RWPE2 (cell line): ENCODE measurements around the gene SFMBT2.

Experiments used
- ATAC-seq: fragments of 200-7000 bp; cut with Tn5 transposase; 3 replicates; pipeline ENCODE4 v1.9.1; 2021; ENCODE audit warnings: low read depth
- DNase-seq: peaks from one replicate; pipeline ENCODE4 v3.0.0-alpha.2; 2020; ENCODE audit warnings: low spot score
- H3K27ac ChIP-seq: fragments of 450-650 bp; 2 replicates; pipeline ENCODE4 v1.5.1; 2017; ENCODE audit warnings: mild to moderate bottlenecking; ENCODE audit not compliant: poor library complexity, severe bottlenecking
- H3K27me3 ChIP-seq: fragments of 250-450 bp; sonication (Bioruptor Pico); 2 replicates; pipeline ENCODE4 v1.5.1; 2021; ENCODE audit warnings: mild to moderate bottlenecking, moderate library complexity; ENCODE audit not compliant: insufficient read depth, poor library complexity, severe bottlenecking
- H3K36me3 ChIP-seq: fragments of 250-450 bp; sonication (Bioruptor Pico); 2 replicates; pipeline ENCODE4 v1.5.1; 2020; ENCODE audit warnings: low read depth, mild to moderate bottlenecking, moderate library complexity
- H3K4me1 ChIP-seq: fragments of 250-450 bp; sonication (Bioruptor Pico); 2 replicates; pipeline ENCODE4 v1.5.1; 2021; ENCODE audit warnings: mild to moderate bottlenecking, moderate library complexity; ENCODE audit not compliant: insufficient read depth, poor library complexity, severe bottlenecking
- H3K4me3 ChIP-seq: fragments of 250-450 bp; sonication (Bioruptor Pico); 2 replicates; pipeline ENCODE4 v1.5.1; 2021; ENCODE audit warnings: mild to moderate bottlenecking, moderate library complexity; ENCODE audit not compliant: severe bottlenecking
- H3K9me3 ChIP-seq: fragments of 250-450 bp; sonication (Bioruptor Pico); 2 replicates; pipeline ENCODE4 v1.5.1; 2021; ENCODE audit warnings: mild to moderate bottlenecking, moderate library complexity; ENCODE audit not compliant: severe bottlenecking
- CTCF ChIP-seq: fragments of 450-650 bp; IDR thresholded peaks from one replicate; pipeline ENCODE4 v1.5.1; 2017; ENCODE audit warnings: mild to moderate bottlenecking, moderate library complexity; ENCODE audit not compliant: poor library complexity, severe bottlenecking

The SFMBT2 gene

GRCh38 chr10:7441403-7442147, 30.7 kb upstream of the SFMBT2 start:
- no peak overlapping the region for H3K4me3 ChIP-seq
- no peaks in the 10 kb centered on the region for H3K36me3 ChIP-seq
- ATAC-seq (no peak), DNase-seq (no peak)
- H3K27me3 ChIP-seq = no peaks in the 10 kb centered on the region
- H3K27ac ChIP-seq = no peak overlapping the region
- no peaks in the 10 kb centered on the region for H3K4me1 ChIP-seq
- H3K9me3 ChIP-seq = no peaks in the 10 kb centered on the region
- TF ChIP-seq CTCF = no peak

DNA sequence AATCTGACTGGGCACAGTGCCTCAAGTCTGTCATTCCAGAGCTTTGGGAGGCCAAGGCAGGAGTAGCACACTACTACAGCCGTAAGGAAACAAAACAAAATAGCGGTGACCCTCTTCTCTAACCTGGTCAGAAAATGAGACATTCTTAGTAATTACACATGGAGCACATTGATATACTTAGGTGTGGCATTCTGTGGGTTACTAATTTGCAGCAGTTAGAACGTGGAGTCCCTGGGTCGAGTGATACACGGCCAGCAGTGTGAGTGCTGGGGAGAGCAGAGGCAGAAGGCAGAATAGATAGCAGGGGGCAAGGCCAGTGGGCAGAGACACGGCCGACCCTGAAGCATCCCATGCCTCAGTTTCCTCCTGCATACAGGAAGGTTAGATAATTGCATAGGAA, 28.9 kb upstream of the SFMBT2 start:
- no peak overlapping the region for H3K27ac ChIP-seq
- H3K4me1 ChIP-seq = no peaks in the 10 kb centered on the region
- ATAC-seq (no peak), DNase-seq (no peak)
- no peak for TF ChIP-seq CTCF
- no peaks in the 10 kb centered on the region for H3K9me3 ChIP-seq
- H3K36me3 ChIP-seq = no peaks in the 10 kb centered on the region
- H3K4me3 ChIP-seq = no peak overlapping the region
- H3K27me3 ChIP-seq = no peaks in the 10 kb centered on the region

DNA sequence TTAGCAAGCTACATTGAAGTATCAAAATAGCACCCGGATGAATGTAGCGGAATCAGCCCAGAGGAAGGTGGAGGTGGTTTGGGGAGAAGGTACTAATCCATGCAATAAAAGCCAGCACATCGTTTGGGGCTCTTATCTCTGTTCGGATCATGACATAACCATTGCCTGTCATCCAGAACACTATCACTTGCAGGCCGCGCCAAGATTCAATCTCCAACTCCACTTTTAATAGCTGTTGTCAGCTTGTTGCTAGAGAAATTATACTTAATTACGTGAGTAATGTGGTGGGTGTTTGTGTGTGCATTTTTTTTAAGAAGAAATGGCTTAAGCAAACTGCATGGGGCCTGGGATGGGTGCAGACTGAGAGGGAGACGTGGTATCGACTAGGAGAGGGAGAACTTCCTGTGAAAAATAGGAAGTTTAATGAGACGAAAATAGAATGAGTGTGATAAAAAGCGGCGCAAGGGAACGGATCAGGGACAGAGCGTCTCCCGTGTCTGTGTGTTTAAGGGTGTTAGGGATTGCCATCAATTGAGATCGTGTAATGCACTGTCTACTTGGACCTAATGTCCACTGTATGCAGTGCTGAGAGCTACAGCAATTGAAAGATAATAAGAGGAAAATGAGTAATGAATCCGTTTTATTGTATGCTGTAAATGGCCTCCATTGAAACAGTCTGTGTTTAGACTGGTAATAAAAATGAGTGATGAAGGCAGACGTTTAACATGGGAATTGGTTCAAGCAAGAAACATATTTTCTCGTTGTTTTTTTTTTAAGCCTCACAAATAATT, 27.6 kb upstream of the SFMBT2 start:
- Histone ChIP-seq H3K27me3 (peaks cover 4% of the 10 kb centered on the region), H3K4me3 (no peak overlapping the region), H3K9me3 (no peaks in the 10 kb centered on the region), H3K27ac (no peak overlapping the region), H3K36me3 (no peaks in the 10 kb centered on the region), H3K4me1 (no peaks in the 10 kb centered on the region)
- ATAC-seq = no peak
- TF ChIP-seq CTCF = no peak
- no peak for DNase-seq

- Histone ChIP-seq H3K4me3 (no peak overlapping the region), H3K9me3 (no peaks in the 10 kb centered on the region), H3K36me3 (no peaks in the 10 kb centered on the region), H3K27ac (no peak overlapping the region), H3K4me1 (peaks cover 5% of the 10 kb centered on the region), H3K27me3 (peaks cover 19% of the 10 kb centered on the region)
- DNase-seq = no peak
- no peak for TF ChIP-seq CTCF
- no peak for ATAC-seq
Measured at GRCh38 chr10:7436490-7437100, 25.8 kb upstream of the SFMBT2 start.
